ENCODE measurements around the gene NFE2L1. TPM values are rescaled to one million over a fixed set of nuclear protein-coding genes. Genes with fewer than 3 reads are reported as not detected.

Gene NFE2L1, protein sequence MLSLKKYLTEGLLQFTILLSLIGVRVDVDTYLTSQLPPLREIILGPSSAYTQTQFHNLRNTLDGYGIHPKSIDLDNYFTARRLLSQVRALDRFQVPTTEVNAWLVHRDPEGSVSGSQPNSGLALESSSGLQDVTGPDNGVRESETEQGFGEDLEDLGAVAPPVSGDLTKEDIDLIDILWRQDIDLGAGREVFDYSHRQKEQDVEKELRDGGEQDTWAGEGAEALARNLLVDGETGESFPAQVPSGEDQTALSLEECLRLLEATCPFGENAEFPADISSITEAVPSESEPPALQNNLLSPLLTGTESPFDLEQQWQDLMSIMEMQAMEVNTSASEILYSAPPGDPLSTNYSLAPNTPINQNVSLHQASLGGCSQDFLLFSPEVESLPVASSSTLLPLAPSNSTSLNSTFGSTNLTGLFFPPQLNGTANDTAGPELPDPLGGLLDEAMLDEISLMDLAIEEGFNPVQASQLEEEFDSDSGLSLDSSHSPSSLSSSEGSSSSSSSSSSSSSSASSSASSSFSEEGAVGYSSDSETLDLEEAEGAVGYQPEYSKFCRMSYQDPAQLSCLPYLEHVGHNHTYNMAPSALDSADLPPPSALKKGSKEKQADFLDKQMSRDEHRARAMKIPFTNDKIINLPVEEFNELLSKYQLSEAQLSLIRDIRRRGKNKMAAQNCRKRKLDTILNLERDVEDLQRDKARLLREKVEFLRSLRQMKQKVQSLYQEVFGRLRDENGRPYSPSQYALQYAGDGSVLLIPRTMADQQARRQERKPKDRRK
- 71.2 and 374 TPM in 2 replicates for total RNA-seq

DNA sequence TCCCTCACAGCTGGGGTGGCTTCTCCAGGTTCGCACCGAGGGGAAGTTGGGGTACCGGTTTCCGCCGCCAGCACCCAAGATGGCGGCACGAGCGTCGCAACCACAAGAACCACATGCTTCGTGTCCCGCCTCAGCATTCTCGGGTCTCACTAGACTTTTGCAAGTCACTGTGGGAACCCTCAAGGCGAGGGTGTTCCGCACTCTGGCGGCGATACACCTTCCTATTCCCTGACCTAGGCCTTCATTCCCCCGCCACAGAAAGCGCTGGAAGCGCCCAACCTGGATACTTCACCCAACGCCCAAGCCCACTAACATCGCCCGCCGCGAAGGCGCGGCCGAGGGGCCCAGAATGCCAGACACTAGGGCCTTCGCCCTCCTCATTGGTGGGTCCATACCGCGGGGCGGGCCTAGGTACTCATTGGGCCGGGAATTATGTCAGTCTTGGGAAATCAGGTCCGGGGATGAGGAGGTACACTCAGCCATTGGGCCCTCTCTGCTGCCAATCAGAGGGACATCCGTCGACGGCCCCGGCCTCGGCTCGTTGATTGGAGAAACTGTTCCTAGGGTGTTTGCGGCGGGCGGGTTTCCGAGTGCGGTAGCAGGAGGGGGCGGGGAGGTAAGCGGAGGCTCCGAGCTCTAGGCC is at the start of gene NFE2L1:
Gene NFE2L1 (plus strand): TSS at position 619 of the 643 bp plus-strand sequence. CDS start 2,760 bp downstream, outside the sequence.

DNA sequence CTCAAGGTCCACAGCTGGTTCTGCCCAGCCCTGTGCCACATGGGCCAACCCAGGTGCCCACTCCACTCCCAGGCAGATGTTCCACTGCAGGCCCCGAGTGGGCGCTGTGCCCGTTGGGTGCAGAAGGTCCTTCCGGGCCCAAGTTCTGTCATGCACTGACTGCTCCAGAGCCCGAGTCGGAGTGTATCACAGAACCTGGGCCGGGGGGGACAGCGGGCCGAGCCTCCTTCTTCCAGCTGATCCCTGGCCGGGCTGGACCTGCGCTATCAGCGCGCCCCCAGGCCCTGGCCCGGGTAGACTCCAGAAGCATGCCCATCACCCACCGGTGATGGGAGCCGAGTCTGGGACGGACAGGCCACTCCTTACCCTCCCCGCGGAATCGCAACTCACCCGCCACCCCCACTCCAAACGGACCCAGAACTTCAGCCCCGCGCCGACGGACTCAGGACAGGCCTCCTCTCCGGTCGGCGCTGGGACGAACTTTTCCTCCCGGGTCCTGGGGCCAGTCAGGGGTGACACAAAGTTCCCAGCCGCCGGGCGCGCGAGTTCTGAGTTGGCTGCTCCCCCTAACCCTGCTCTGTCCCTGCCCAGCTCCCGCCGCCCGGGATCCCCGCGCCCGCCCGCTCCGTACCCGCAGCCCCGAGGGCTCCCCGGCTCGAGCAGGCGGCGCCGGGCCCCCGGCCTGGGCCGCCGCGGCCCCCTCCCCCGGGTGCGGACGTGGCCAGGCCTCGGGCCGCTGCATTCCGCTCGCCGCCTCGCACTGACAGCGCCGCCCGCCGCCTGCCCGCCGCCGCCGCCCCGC is 10.9 kb upstream of the NFE2L1 start, which contains the start of gene COPZ2:
Gene COPZ2 (minus strand): TSS at position 762 of the 802 bp plus-strand sequence. CDS start 20 bp downstream, at position 742.

DNA sequence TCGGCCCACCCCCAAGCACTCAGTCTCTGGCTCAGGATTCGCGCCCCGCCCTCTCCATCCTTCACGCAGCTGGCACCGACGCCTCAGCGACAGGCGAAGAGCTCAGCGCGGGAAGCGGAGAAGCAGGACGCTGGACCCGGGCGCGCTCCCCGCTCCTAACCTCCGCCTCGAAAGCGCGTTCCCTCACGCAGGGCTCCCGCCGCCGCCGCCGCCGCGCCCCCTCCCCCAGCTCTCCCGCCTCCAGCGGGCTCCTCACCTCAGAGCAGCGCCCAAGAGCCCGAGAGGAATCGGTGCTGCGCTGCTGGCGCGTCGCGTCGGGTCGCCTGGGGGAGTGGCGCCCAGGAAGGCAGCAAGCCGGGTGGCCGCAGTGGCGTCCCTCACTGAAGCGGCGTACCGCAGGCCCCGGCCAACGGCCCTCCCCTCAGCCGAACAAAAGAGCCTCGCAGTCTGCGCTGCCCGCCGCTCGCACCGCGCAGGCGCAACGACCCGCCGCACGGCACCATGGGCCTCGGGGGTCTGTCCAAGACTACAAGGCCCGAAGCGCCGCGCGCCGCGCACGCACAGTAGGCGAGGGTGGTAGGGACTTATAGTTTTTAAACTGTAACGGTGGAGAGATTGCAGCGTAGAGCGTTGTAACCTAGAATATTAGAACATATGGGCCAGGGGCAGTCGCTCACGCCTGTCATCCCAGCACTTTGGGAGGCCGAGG is 53.0 kb downstream of the NFE2L1 start, which contains the start of gene CBX1:
Gene CBX1 (minus strand): TSS at position 467 of the 709 bp plus-strand sequence. CDS start 24,474 bp downstream, outside the sequence.

DNA sequence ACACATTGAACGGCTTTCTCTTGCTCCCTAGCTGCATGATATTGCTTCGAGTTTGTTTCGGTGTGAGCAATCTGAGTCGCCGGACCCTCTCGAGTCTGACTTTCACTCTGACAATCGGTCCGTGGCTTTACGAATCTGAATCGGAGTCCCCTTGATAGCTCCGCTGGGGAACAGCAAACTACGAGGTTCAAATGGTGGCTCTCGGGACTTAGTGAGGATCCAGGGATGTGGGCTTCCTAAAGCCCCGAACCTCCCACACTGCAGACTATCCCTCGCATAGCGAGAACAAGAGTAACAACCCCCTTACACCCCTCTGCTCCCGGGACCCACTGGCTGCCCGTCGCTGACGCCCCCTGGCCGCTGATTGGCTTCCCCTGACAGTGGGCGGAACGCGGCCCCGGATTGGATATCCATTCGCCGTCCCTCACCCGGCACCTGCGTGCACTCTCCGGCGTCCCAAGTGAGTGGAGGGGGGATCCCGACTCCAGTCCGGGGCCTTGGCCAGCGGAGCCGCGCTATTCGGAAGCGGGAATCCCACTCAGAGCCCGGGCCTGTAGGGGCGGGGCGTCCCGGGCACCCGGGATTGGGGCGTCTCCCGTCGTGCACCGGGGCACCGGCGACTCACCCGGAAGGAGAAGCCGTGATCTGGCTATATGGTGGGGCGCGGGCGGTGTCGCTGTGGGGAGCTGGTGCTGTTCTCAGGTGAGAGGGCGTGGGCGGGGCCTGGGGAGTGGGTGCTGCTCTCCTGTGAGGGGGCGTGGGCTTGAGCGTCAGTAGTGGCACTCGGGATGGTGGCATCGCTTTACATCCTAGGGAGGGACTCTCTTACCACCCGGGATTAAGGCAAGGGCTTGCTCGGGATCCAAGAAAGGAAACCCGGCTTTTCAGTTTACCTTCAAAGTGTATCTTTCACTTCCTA is 59.2 kb downstream of the NFE2L1 start, which contains the start of gene SNX11:
Gene SNX11 (plus strand): TSS at position 630 of the 919 bp plus-strand sequence. CDS start 4,278 bp downstream, outside the sequence.

Other genes with a start within 250 kb of the NFE2L1 start
- 5.7 and 11.5 TPM in 2 replicates for gene OSBPL7, start 226.6 kb upstream of the NFE2L1 start, total RNA-seq
- 12.5 and 12.8 TPM in 2 replicates for gene MRPL10, start 216.8 kb upstream of the NFE2L1 start, total RNA-seq
- gene LRRC46, start 216.7 kb upstream of the NFE2L1 start, total RNA-seq = 0.16 TPM in 1 of 2 replicates, not detected in the other
- gene SCRN2, start 207.1 kb upstream of the NFE2L1 start, total RNA-seq = 33.5 and 44.7 TPM in 2 replicates
- gene SP6, start 197.2 kb upstream of the NFE2L1 start, total RNA-seq = 0.49 and 5.1 TPM in 2 replicates
- gene SP2, start 152.1 kb upstream of the NFE2L1 start, total RNA-seq = 0.65 and 2.3 TPM in 2 replicates
- gene PNPO, start 106.8 kb upstream of the NFE2L1 start, total RNA-seq = 14.4 and 19.7 TPM in 2 replicates
- gene PRR15L, start 90.5 kb upstream of the NFE2L1 start, total RNA-seq = not detected in 2 replicates
- gene CDK5RAP3, start 77.2 kb upstream of the NFE2L1 start, total RNA-seq = 54.6 and 76.5 TPM in 2 replicates
- 9.1 and 11.0 TPM in 2 replicates for gene COPZ2, start 10.6 kb upstream of the NFE2L1 start, total RNA-seq
- gene CBX1, start 53.1 kb downstream of the NFE2L1 start, total RNA-seq = 33.8 and 58.0 TPM in 2 replicates
- 10.8 and 19.4 TPM in 2 replicates for gene SNX11, start 59.4 kb downstream of the NFE2L1 start, total RNA-seq